H9 (cell line): ENCODE measurements around the gene DOHH. TPM values are rescaled to one million over a fixed set of nuclear protein-coding genes. Genes with fewer than 3 reads are reported as not detected.

Experiments
- DNase-seq: peaks from one replicate; pipeline ENCODE4 v3.0.0-alpha.2; 2017
- H2AFZ ChIP-seq: one replicate; pipeline ENCODE4 v1.6.1; 2013; ENCODE audit warnings: mild to moderate bottlenecking, low read length, control low read depth, moderate library complexity
- H2AK5ac ChIP-seq: 2 replicates; pipeline ENCODE4 v1.6.1; 2013; ENCODE audit warnings: low read length, control low read depth, mixed read lengths; ENCODE audit not compliant: insufficient read length
- H2BK120ac ChIP-seq: one replicate; pipeline ENCODE4 v1.6.1; 2013; ENCODE audit warnings: low read depth, mild to moderate bottlenecking, low read length, control low read depth, inconsistent platforms; ENCODE audit not compliant: poor library complexity, severe bottlenecking
- H2BK12ac ChIP-seq: 2 replicates; pipeline ENCODE4 v1.6.1; 2013; ENCODE audit warnings: low read length, control low read depth, mixed read lengths, low read depth; ENCODE audit not compliant: insufficient read length
- H2BK15ac ChIP-seq: 2 replicates; pipeline ENCODE4 v1.6.1; 2013; ENCODE audit warnings: low read depth, low read length, control low read depth
- H2BK20ac ChIP-seq: one replicate; pipeline ENCODE4 v1.6.1; 2013; ENCODE audit warnings: low read depth, mild to moderate bottlenecking, low read length, control low read depth, inconsistent platforms; ENCODE audit not compliant: poor library complexity, severe bottlenecking
- H2BK5ac ChIP-seq: 2 replicates; pipeline ENCODE4 v1.6.1; 2013; ENCODE audit warnings: low read length, control low read depth, mixed read lengths; ENCODE audit not compliant: insufficient read length
- H3K14ac ChIP-seq: 2 replicates; pipeline ENCODE4 v1.6.1; 2013; ENCODE audit warnings: low read length, control low read depth; ENCODE audit not compliant: insufficient read depth
- H3K18ac ChIP-seq: 2 replicates; pipeline ENCODE4 v1.6.1; 2013; ENCODE audit warnings: low read depth, mild to moderate bottlenecking, mixed read lengths, low read length, control low read depth; ENCODE audit not compliant: insufficient read length
- H3K23ac ChIP-seq: 2 replicates; pipeline ENCODE4 v1.6.1; 2013; ENCODE audit warnings: low read length, control low read depth, mixed read lengths, low read depth; ENCODE audit not compliant: insufficient read length
- H3K23me2 ChIP-seq: 2 replicates; pipeline ENCODE4 v1.6.1; 2013; ENCODE audit warnings: low read depth, mild to moderate bottlenecking, mixed read lengths, low read length, control low read depth; ENCODE audit not compliant: insufficient read length, poor library complexity, severe bottlenecking
- H3K27ac ChIP-seq: 2 replicates; pipeline ENCODE4 v1.5.1; 2013; ENCODE audit warnings: low read length, control low read depth, mixed read lengths, low read depth; ENCODE audit not compliant: insufficient read length
- H3K27me3 ChIP-seq: 2 replicates; pipeline ENCODE4 v1.6.1; 2013; ENCODE audit warnings: low read length, control low read depth, inconsistent platforms; ENCODE audit not compliant: insufficient read depth
- H3K4ac ChIP-seq: 2 replicates; pipeline ENCODE4 v1.6.1; 2013; ENCODE audit warnings: low read depth, mild to moderate bottlenecking, control low read depth, inconsistent platforms, low read length, moderate library complexity
- H3K4me1 ChIP-seq: 2 replicates; pipeline ENCODE4 v1.6.1; 2013; ENCODE audit warnings: low read length, control low read depth, inconsistent platforms; ENCODE audit not compliant: insufficient read depth
- H3K4me2 ChIP-seq: 2 replicates; pipeline ENCODE4 v1.6.1; 2013; ENCODE audit warnings: low read length, control low read depth, mixed read lengths; ENCODE audit not compliant: insufficient read length, insufficient read depth
- H3K56ac ChIP-seq: 2 replicates; pipeline ENCODE4 v1.6.1; 2013; ENCODE audit warnings: low read depth, mild to moderate bottlenecking, mixed read lengths, low read length, control low read depth; ENCODE audit not compliant: insufficient read length
- H3K79me1 ChIP-seq: 2 replicates; pipeline ENCODE4 v1.6.1; 2013; ENCODE audit warnings: low read depth, mild to moderate bottlenecking, moderate library complexity, low read length, control low read depth, inconsistent platforms; ENCODE audit not compliant: insufficient read depth, poor library complexity, severe bottlenecking
- H3K79me2 ChIP-seq: 2 replicates; pipeline ENCODE4 v1.6.1; 2013; ENCODE audit warnings: low read length, control low read depth, inconsistent platforms; ENCODE audit not compliant: insufficient read depth
- H3K9ac ChIP-seq: 2 replicates; pipeline ENCODE4 v1.6.1; 2013; ENCODE audit warnings: low read length, control low read depth, mixed read lengths; ENCODE audit not compliant: insufficient read length; ENCODE audit errors: extremely low read depth
- H3K9me3 ChIP-seq: one replicate; pipeline ENCODE4 v1.6.1; 2013; ENCODE audit warnings: low read depth, low read length, inconsistent platforms; ENCODE audit not compliant: control insufficient read depth
- H3T11ph ChIP-seq: one replicate; pipeline ENCODE4 v1.6.1; 2013; ENCODE audit warnings: mild to moderate bottlenecking, low read length, control low read depth, inconsistent platforms
- H4K20me1 ChIP-seq: one replicate; pipeline ENCODE4 v1.6.1; 2013; ENCODE audit not compliant: control insufficient read depth, insufficient read length, insufficient read depth
- H4K5ac ChIP-seq: 2 replicates; pipeline ENCODE4 v1.6.1; 2013; ENCODE audit warnings: low read depth, mild to moderate bottlenecking, mixed read lengths, low read length, control low read depth; ENCODE audit not compliant: insufficient read length
- H4K8ac ChIP-seq: replicated peaks from 2 replicates; pipeline ENCODE4 v1.6.1; 2013; ENCODE audit warnings: low read length, control low read depth, mixed read lengths, low read depth; ENCODE audit not compliant: insufficient read length
- H4K91ac ChIP-seq: 2 replicates; pipeline ENCODE4 v1.6.1; 2013; ENCODE audit warnings: low read depth, mild to moderate bottlenecking, moderate library complexity, mixed read lengths, low read length, control low read depth; ENCODE audit not compliant: insufficient read length
- H3K27ac Mint-ChIP-seq, 3 experiments: 2 replicates in 2 of 3; 3 replicates in 1 of 3; pipeline ENCODE4 v1.8.0; 2020 to 2021; ENCODE audit warnings: mixed read lengths in 3 of 3, mild to moderate bottlenecking in 1 of 3, moderate library complexity in 1 of 3
- H3K27me3 Mint-ChIP-seq: 2 replicates; pipeline ENCODE4 v1.8.0; 2021; ENCODE audit warnings: low read depth, mild to moderate bottlenecking, moderate library complexity, mixed read lengths
- H3K36me3 Mint-ChIP-seq, 3 experiments: 2 replicates in 2 of 3; 3 replicates in 1 of 3; pipeline ENCODE4 v1.8.0; 2020 to 2021; ENCODE audit warnings: low read depth in 3 of 3, mixed read lengths in 3 of 3; ENCODE audit not compliant: insufficient read depth in 1 of 3
- H3K4me1 Mint-ChIP-seq, 2 experiments: 2 replicates each; pipeline ENCODE4 v1.8.0; 2020; ENCODE audit warnings: mixed read lengths in 2 of 2
- H3K4me3 Mint-ChIP-seq, 2 experiments: 2 replicates in 1 of 2; 3 replicates in 1 of 2; pipeline ENCODE4 v1.8.0; 2020 to 2021; ENCODE audit warnings: mild to moderate bottlenecking in 2 of 2, mixed read lengths in 2 of 2, moderate library complexity in 1 of 2
- H3K9me3 Mint-ChIP-seq, 2 experiments: 2 replicates in 1 of 2; 3 replicates in 1 of 2; pipeline ENCODE4 v1.8.0; 2020; ENCODE audit warnings: mild to moderate bottlenecking in 2 of 2, mixed read lengths in 2 of 2, moderate library complexity in 1 of 2
- WGBS: extraction: QIAGEN DNeasy Blood & Tissue Kit; methylation state at CpG from one replicate; pipeline ENCODE4 v1.1.7; 2013; ENCODE audit warnings: missing lambda C conversion rate, low lambda C conversion rate, mixed read lengths; ENCODE audit not compliant: insufficient read length; ENCODE audit errors: extremely low coverage; 5-methylcytosine and 5-hydroxymethylcytosine counted together
- total RNA-seq: library from RNA; stranded (reverse); gene quantifications from 2 replicates; pipeline ENCODE4 v1.2.1, GENCODE V29; 2021
- TF ChIP-seq, protein P1 (sequence below): fragments of 200-600 bp; sonication (generic); conservative IDR thresholded peaks from 3 replicates; pipeline ENCODE4 v1.8.0; 2021; ENCODE audit warnings: antibody characterized with exemption, mild to moderate bottlenecking

Gene DOHH
- total RNA-seq, 1 experiment from 2014 or later = 16.5 TPM

DNA sequence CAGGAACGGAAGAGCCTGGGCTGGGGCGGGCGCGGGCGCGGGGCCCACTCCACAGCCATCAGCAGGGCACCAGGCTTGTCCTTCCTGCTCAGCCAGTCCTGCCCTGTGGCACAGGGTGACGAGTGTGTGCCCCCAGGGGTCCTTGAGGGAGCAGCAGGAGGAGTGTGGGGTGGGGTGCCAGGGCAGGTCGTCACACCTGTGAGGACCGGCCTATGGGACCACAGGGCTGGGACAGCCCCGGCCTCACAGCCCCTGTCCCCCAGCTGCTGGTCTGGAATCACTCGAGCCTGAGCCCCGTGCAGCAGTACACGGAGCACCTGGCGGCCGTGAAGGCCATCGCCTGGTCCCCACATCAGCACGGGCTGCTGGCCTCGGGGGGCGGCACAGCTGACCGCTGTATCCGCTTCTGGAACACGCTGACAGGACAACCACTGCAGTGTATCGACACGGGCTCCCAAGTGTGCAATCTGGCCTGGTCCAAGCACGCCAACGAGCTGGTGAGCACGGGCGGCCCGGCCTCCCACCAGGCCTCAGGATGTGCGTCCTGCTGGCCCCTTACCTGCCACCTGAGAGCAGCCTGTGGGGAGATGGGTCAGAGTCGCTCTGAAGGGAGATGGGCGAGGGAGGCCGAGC is 31.8 kb upstream of the DOHH start:
- no peak overlapping the region for H3K4ac ChIP-seq
- no peaks in the 10 kb centered on the region for H3K9me3 ChIP-seq
- H3K27ac ChIP-seq = no peak overlapping the region
- no peak overlapping the region for H3K18ac ChIP-seq
- no peak for DNase-seq
- no CpG with 5 or more reads among the region's 33 CpGs for WGBS
- H3K79me2 ChIP-seq = no peaks in the 10 kb centered on the region
- Mint-ChIP-seq H3K27ac (no peak overlapping the region), H3K36me3 (peaks cover 17 to 43% (median 42%) of the 10 kb centered on the region in 3 experiments; a peak in 6 of 7 replicates), H3K9me3 (no peaks in the 10 kb centered on the region), H3K27me3 (no peaks in the 10 kb centered on the region), H3K4me3 (no peak overlapping the region; a peak in 1 of 5 replicates), H3K4me1 (no peaks in the 10 kb centered on the region)
- no peak overlapping the region for H3K14ac ChIP-seq
- TF ChIP-seq, protein P1, sequence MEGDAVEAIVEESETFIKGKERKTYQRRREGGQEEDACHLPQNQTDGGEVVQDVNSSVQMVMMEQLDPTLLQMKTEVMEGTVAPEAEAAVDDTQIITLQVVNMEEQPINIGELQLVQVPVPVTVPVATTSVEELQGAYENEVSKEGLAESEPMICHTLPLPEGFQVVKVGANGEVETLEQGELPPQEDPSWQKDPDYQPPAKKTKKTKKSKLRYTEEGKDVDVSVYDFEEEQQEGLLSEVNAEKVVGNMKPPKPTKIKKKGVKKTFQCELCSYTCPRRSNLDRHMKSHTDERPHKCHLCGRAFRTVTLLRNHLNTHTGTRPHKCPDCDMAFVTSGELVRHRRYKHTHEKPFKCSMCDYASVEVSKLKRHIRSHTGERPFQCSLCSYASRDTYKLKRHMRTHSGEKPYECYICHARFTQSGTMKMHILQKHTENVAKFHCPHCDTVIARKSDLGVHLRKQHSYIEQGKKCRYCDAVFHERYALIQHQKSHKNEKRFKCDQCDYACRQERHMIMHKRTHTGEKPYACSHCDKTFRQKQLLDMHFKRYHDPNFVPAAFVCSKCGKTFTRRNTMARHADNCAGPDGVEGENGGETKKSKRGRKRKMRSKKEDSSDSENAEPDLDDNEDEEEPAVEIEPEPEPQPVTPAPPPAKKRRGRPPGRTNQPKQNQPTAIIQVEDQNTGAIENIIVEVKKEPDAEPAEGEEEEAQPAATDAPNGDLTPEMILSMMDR = no peak
- H3K27me3 ChIP-seq = no peaks in the 10 kb centered on the region
- no peak overlapping the region for H4K8ac ChIP-seq
- H2BK15ac ChIP-seq = no peak overlapping the region
- H3K79me1 ChIP-seq = no peaks in the 10 kb centered on the region
- H3K4me2 ChIP-seq = no peak overlapping the region
- H3K4me1 ChIP-seq = no peaks in the 10 kb centered on the region
- H3K9ac ChIP-seq = no peak overlapping the region
- H4K91ac ChIP-seq = no peak overlapping the region
- H3K23me2 ChIP-seq = no peaks in the 10 kb centered on the region
- no peak overlapping the region for H2BK5ac ChIP-seq
- no peak overlapping the region for H2BK20ac ChIP-seq
- no peak overlapping the region for H3K56ac ChIP-seq
- H4K5ac ChIP-seq = no peak overlapping the region
- no peak overlapping the region for H2AFZ ChIP-seq
- H2AK5ac ChIP-seq = no peak overlapping the region
- H2BK120ac ChIP-seq = no peak overlapping the region
- H4K20me1 ChIP-seq = no peaks in the 10 kb centered on the region
- H2BK12ac ChIP-seq = no peak overlapping the region
- no peak overlapping the region for H3T11ph ChIP-seq
- no peak overlapping the region for H3K23ac ChIP-seq
